ENCODE data around the gene SLX4.

SLX4 gene

GRCh38 chr16:3580251-3580651, 31.2 kb downstream of the SLX4 start:
- no peak for DNase-seq

GRCh38 chr16:3579776-3580175, 31.6 kb downstream of the SLX4 start:
- DNase-seq: no peak

- no peak for DNase-seq
Observed at GRCh38 chr16:3578610-3579551, 32.5 kb downstream of the SLX4 start.

- no peak for DNase-seq
Observed at GRCh38 chr16:3578121-3578520, 33.3 kb downstream of the SLX4 start.

- no peak for DNase-seq
Observed at GRCh38 chr16:3577302-3577752, 34.1 kb downstream of the SLX4 start, which contains the start of gene NLRC3. TSS of gene NLRC3 (minus strand) at chr16:3577403. CDS start at chr16:3565036, 12,367 bp downstream.

- DNase-seq: no peak
Observed at GRCh38 chr16:3576211-3576610, 35.2 kb downstream of the SLX4 start.

- no peak for DNase-seq
Observed at GRCh38 chr16:3575491-3575890, 35.9 kb downstream of the SLX4 start.

GRCh38 chr16:3574195-3574594, 37.2 kb downstream of the SLX4 start:
- no peak for DNase-seq

GRCh38 chr16:3573146-3573815, 38.1 kb downstream of the SLX4 start:
- no peak for DNase-seq

GRCh38 chr16:3570420-3571062, 40.9 kb downstream of the SLX4 start:
- no peak for DNase-seq

GRCh38 chr16:3569851-3570250, 41.6 kb downstream of the SLX4 start:
- no peak for DNase-seq

- no peak for DNase-seq
Observed at GRCh38 chr16:3566990-3567389, 44.4 kb downstream of the SLX4 start.

GRCh38 chr16:3564889-3565141, 46.6 kb downstream of the SLX4 start:
- DNase-seq: no peak

GRCh38 chr16:3564130-3564888, 47.1 kb downstream of the SLX4 start:
- DNase-seq: no peak

GRCh38 chr16:3562914-3563480, 48.4 kb downstream of the SLX4 start:
- no peak for DNase-seq

GRCh38 chr16:3561626-3562025, 49.8 kb downstream of the SLX4 start:
- no peak for DNase-seq

- DNase-seq: no peak
Observed at GRCh38 chr16:3554351-3554928, 57.0 kb downstream of the SLX4 start.

GRCh38 chr16:3553138-3553923, 58.1 kb downstream of the SLX4 start:
- DNase-seq: no peak

- no peak for DNase-seq
Observed at GRCh38 chr16:3550851-3551847, 60.3 kb downstream of the SLX4 start.

- no peak for DNase-seq
Observed at GRCh38 chr16:3549906-3550305, 61.5 kb downstream of the SLX4 start.

All from NCI-H2107 (cell line).